Measurements from ENCODE around the gene CCDC116.

Gene CCDC116, protein sequence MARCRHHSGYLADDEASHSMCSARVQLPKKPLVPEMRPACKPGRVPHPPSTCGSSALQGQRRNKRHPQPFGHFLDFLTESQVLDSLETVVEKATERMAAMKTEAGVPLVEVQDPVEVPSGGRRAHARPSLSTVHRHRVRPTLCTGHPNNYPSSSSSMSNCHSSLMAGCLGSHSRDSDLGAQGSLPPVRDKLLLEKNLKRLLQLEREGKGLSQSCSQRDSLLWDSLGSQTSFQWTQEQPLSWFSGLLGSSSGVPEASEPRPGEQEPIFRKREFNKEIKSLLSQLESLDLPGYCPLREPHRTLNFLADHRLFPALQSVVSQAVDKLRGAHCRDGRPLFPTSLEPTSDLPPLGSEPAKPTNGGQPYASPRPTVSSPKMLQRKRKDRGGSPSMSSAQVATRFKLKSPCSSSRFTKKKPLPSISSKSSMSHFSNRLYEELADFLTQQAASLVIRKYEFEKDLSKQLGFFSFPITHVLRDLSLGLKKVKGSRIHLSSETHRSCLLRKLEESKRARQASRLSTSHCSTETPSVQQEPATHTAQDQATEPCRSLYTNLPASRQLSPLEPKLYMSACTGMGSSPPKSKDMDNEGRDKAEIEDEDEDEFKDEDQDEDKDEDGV

DNA sequence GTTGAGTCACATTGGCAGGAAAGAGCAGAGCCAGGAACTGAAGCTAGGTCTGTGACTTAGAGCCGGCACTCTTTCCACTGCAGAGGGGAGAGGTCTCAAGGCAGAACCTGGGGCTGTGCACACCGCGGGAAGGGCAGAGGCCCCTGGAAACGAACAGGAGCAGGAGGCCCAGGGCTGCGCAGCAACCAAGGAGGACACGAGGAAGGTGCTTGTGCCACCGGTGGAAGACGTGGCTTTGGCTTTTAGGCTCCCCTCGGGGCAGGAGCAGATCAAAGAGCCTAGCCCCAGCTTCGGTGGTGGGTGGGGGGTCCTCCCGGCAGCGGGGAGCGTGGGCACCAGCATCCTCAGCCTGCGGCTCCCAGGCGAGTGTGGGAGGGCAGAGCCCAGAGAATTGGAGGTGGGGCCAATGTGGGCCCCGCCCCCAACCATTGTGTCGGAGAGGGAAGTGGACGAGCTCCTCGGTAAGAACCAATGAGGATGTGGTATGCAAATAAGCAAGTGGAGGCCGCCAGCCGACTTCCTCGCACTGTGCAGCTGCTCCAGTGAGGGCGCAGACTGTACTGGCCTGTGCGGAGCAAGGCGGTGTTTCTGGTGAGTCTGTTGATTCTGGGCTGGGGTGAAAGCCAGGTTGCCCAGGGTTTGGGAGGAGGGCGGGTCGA, at the start of gene CCDC116:
Gene CCDC116 (plus strand): TSS at position 524 of the 659 bp plus-strand sequence. CDS start 422 bp downstream, outside the sequence.
- no peak within 1 kb of the TSS for H3K4me3 ChIP-seq (ENCODE audit: low read depth, low read length)
- in situ Hi-C loops (cut with HindIII; ENCODE audit: low sequenced_read_pairs), result no loop called here
- DNase-seq (ENCODE audit: low read depth), result no peak
- TF ChIP-seq, protein P1, sequence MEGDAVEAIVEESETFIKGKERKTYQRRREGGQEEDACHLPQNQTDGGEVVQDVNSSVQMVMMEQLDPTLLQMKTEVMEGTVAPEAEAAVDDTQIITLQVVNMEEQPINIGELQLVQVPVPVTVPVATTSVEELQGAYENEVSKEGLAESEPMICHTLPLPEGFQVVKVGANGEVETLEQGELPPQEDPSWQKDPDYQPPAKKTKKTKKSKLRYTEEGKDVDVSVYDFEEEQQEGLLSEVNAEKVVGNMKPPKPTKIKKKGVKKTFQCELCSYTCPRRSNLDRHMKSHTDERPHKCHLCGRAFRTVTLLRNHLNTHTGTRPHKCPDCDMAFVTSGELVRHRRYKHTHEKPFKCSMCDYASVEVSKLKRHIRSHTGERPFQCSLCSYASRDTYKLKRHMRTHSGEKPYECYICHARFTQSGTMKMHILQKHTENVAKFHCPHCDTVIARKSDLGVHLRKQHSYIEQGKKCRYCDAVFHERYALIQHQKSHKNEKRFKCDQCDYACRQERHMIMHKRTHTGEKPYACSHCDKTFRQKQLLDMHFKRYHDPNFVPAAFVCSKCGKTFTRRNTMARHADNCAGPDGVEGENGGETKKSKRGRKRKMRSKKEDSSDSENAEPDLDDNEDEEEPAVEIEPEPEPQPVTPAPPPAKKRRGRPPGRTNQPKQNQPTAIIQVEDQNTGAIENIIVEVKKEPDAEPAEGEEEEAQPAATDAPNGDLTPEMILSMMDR (IDR thresholded peaks at IDR 0.05; ENCODE audit: low read depth, low read length, missing control alignments), result no peak

DNA sequence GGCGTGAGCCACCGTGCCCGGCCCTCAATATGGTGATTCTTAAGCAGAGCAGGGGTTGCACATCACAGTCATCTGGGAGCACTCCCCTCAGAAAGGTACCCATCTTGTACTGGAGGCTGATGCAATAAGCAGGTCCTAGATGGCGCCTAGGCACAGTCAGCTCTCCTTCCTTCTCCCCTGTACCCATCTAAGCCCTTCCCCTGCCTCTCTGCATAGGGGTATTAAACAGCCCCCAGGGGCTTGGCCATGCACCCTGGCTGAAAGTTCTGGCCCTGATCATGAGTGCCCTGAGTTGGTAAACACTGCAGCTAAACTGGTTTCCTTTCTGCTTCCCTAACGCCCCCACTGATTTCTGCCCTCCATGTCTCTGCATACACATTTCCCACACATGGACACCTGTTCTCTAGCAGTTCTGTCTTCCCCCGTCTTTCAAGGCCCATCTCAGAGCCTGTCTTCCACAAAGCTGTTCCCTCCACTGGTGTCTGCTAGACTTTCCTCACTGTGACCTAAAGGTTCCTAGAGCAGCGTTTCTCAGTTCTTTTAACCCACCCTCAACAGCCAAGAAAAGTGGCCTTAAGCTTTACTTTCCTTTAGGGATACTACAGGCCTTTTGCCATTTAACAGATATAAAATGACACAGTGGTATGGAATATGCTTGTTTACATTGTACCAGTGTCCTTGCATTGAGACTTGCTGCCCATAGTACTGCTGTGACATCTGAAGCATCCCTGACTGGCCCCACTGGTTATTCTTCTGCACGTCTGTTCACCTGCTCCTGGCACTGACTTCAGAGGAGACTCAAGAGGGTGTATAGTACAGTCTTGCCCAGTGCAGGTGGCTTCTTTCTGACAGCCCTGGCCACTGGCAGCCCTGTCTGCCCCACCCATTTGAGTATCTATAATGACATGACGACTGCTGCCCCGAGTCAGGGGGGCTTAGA, 49.5 kb upstream of the CCDC116 start:
- no peak for DNase-seq (ENCODE audit: low read depth)
- H3K4me3 ChIP-seq (ENCODE audit: low read depth, low read length), result no peak overlapping the region
- TF ChIP-seq, protein P1 (IDR thresholded peaks at IDR 0.05; ENCODE audit: low read depth, low read length, missing control alignments), result no peak
- in situ Hi-C loops (cut with HindIII; ENCODE audit: low sequenced_read_pairs), result no loop called here

DNA sequence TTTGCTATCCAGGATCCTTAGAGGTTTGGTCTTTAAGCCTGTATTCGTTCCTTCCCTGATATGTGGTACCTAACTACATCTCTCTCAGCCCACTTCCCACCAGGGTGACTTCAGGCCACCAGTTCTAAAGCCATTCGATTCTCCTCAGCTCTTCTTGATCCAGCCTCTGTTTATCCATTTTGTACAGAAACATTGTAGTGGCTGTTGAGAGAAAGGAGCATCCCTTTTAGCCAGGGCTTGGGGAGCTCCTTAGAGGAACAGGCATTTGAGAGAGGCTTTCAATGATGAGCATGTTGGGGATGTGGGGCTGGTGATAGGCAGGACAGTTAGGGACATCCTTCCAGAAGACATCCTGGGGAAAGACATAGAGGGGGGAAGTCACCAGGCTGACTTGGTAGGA, 47.2 kb upstream of the CCDC116 start:
- in situ Hi-C loops (cut with HindIII; ENCODE audit: low sequenced_read_pairs), result no loop called here
- no peak overlapping the region for H3K4me3 ChIP-seq (ENCODE audit: low read depth, low read length)
- no peak for DNase-seq (ENCODE audit: low read depth)
- TF ChIP-seq, protein P1 (IDR thresholded peaks at IDR 0.05; ENCODE audit: low read depth, low read length, missing control alignments), result no peak

DNA sequence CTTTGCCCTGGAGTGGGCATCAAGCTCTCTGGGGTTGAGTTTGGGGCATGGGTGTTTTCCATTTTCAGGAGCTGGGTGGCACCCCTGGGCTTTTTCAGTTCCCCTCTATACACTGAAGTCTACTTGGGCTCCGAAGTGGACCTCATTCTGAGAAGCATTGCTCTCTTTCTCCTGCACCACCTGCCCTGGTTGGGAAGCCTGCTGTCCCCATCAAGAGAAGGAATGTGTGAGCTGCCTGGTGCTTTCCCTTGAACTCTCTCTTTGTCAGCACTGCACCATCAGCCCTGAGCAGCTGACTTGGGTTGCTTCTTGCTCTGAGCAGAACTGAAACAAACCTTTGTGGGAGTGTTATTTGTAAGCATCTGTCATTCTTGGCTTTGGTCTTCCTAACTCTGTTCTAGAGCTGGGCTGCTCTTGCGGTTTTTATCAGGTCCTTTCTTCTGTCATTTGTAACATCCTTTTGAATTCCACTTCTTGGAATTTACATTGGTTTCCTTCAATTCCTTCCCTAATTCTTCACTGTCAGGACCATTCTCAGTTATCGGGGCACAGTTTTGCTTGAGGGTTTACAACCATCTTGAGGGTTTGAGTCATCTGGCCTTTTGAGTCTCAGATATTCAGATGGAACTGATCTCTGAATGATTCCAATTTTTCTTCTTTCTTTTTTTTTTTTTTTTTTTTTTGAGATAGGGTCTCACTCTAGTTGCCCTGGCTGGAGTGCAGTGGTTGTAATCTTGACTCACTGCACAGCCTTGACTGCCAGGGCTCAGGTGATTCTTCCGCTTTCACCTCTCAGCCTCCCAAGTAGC, 44.6 kb upstream of the CCDC116 start:
- DNase-seq (ENCODE audit: low read depth), result no peak
- TF ChIP-seq, protein P1 (IDR thresholded peaks at IDR 0.05; ENCODE audit: low read depth, low read length, missing control alignments), result no peak
- in situ Hi-C loops (cut with HindIII; ENCODE audit: low sequenced_read_pairs), result no loop called here
- no peak overlapping the region for H3K4me3 ChIP-seq (ENCODE audit: low read depth, low read length)

DNA sequence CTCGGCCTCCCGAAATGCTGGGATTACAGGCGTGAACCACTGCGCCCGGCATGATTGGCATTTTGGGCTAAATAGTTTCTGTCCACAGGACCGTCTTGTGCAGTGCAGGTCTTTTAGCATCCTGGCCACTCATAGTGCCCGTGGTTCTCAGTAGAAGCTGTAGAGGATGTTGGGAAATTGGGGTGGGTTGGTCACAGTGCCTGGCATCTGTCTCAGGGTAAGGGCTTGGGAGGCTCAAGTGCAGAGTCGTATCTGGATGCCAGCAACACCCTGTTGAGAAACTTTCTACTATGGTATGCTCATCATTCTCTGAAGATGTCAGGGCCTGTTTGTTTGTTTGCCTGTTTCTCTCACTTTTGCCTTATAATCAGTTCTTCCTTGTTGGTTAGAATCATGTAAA, 43.2 kb upstream of the CCDC116 start:
- DNase-seq (ENCODE audit: low read depth), result no peak
- in situ Hi-C loops (cut with HindIII; ENCODE audit: low sequenced_read_pairs), result no loop called here
- TF ChIP-seq, protein P1 (IDR thresholded peaks at IDR 0.05; ENCODE audit: low read depth, low read length, missing control alignments), result no peak
- no peak overlapping the region for H3K4me3 ChIP-seq (ENCODE audit: low read depth, low read length)

Measured in astrocyte of the cerebellum (primary cell).